WERI-Rb-1 (cell line): Measurements from ENCODE around the gene ZBED3.
"Not testable (repeated sequence)": the region's sequence is repeated elsewhere in the genome, so short reads cannot be mapped to it uniquely, and the experiment has no call there.

Experiments
- DNase-seq: peaks from one replicate; pipeline ENCODE4 v3.0.0-alpha.2; 2020
- H3K27ac ChIP-seq: fragments of 250-450 bp; sonication (Bioruptor Pico); 2 replicates; pipeline ENCODE4 v1.5.1; 2020; ENCODE audit warnings: mild to moderate bottlenecking, moderate library complexity
- H3K27me3 ChIP-seq: fragments of 250-450 bp; sonication (Bioruptor Pico); 2 replicates; pipeline ENCODE4 v1.5.1; 2021; ENCODE audit warnings: mild to moderate bottlenecking, low read depth, moderate library complexity; ENCODE audit not compliant: insufficient read depth, severe bottlenecking
- H3K36me3 ChIP-seq: fragments of 250-450 bp; sonication (Bioruptor Pico); 2 replicates; pipeline ENCODE4 v1.5.1; 2020; ENCODE audit warnings: mild to moderate bottlenecking, moderate library complexity
- H3K4me3 ChIP-seq: 2 replicates; pipeline ENCODE4 v1.5.1; 2011; ENCODE audit warnings: low read depth, mild to moderate bottlenecking, control low read depth, low read length
- H3K9me3 ChIP-seq: fragments of 250-450 bp; sonication (Bioruptor Pico); 2 replicates; pipeline ENCODE4 v1.5.1; 2021; ENCODE audit warnings: mild to moderate bottlenecking, moderate library complexity; ENCODE audit not compliant: severe bottlenecking
- CTCF ChIP-seq: IDR thresholded peaks from 2 replicates; pipeline ENCODE4 v1.5.1; 2011; ENCODE audit warnings: low read depth, mild to moderate bottlenecking, control low read depth, inconsistent platforms, low read length

ZBED3 gene

DNA sequence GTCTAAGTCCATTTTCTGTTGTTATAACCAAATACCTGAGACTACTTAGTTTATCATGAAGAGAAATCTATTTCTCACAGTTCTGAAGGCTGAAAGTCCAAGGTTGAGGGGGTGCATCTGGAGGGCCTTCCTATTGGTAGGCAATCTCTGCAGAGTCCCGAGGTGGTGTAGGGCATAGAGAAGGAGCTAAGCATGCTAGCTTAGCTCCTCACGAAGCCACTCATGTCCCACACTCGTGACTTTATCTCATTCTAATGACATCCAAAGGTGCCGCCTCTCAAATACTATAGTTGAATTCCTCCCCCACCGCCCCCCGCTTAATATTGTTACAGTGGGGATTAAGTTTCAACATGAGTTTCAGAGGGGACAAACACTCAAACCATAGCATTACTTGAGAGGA, 36.0 kb upstream of the ZBED3 start:
- H3K9me3 ChIP-seq, result no peaks in the 10 kb centered on the region
- H3K27me3 ChIP-seq, result no peaks in the 10 kb centered on the region
- no peaks in the 10 kb centered on the region for H3K36me3 ChIP-seq
- no peak overlapping the region for H3K27ac ChIP-seq
- H3K4me3 ChIP-seq, result no peak overlapping the region
- no peak for TF ChIP-seq CTCF
- no peak for DNase-seq

DNA sequence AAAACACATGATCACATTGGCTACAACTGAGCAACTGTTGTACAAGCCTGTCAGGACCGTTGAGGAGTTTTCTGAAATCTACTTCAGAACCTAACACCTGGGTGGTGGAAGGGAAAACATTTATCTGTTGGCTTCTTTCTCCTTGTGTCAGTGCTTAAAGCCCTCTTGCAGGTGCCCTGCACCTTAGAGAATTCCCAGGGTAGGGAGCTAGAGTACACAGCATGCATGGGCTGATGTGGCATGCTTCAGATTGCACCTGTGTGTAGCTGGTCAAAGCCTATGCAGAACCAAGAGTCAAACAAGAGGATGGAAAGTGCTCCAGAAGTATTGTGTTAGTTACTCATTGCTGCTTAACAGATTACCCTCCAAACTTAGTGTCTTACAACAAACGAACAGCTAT, 33.6 kb upstream of the ZBED3 start:
- Histone ChIP-seq H3K27ac (no peak overlapping the region), H3K27me3 (no peaks in the 10 kb centered on the region), H3K9me3 (no peaks in the 10 kb centered on the region), H3K36me3 (no peaks in the 10 kb centered on the region), H3K4me3 (no peak overlapping the region)
- DNase-seq, result no peak
- TF ChIP-seq CTCF, result no peak

- H3K9me3 ChIP-seq, result no peaks in the 10 kb centered on the region
- H3K27me3 ChIP-seq, result no peaks in the 10 kb centered on the region
- no peak for DNase-seq
- no peak for TF ChIP-seq CTCF
- H3K27ac ChIP-seq, result no peak overlapping the region
- no peaks in the 10 kb centered on the region for H3K36me3 ChIP-seq
- H3K4me3 ChIP-seq, result no peak overlapping the region
Observed at GRCh38 chr5:77120086-77120485, 33.0 kb upstream of the ZBED3 start.

GRCh38 chr5:77117161-77117560, 30.1 kb upstream of the ZBED3 start:
- Histone ChIP-seq H3K36me3 (no peaks in the 10 kb centered on the region), H3K9me3 (peaks cover 4% of the 10 kb centered on the region), H3K27ac (no peak overlapping the region), H3K27me3 (no peaks in the 10 kb centered on the region), H3K4me3 (no peak overlapping the region)
- DNase-seq, result no peak
- no peak for TF ChIP-seq CTCF

GRCh38 chr5:77107035-77107434, 19.9 kb upstream of the ZBED3 start:
- H3K9me3 ChIP-seq, H3K4me3 ChIP-seq, DNase-seq, H3K27ac ChIP-seq, H3K27me3 ChIP-seq, H3K36me3 ChIP-seq: not testable (repeated sequence)

DNA sequence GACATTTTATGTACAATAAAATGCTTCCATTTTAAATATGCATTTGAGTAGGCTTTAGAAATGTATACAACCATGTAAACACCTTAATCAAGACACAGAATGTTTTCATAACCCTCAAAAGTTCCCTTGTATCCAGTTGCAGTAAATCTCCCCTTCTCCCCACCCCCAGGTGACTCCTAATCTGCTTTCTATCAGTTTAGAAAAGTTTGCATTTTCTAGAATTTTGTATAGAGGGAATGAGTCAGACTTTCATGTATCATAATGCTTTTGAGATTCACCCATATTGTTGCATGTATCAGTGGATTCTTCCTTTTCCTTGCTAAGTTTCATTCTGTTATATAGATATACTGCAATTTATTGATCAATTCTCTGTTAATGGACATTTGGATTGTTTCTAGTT, 17.7 kb upstream of the ZBED3 start:
- TF ChIP-seq CTCF, result no peak
- H3K27me3 ChIP-seq, result no peaks in the 10 kb centered on the region
- DNase-seq, result no peak

More for the DNA sequence above, 17.7 kb upstream of the ZBED3 start:
- Histone ChIP-seq H3K27ac (no peak overlapping the region), H3K9me3 (peaks cover 4% of the 10 kb centered on the region), H3K36me3 (no peaks in the 10 kb centered on the region; the same call in 1 of the 2 replicates), H3K4me3 (no peak overlapping the region)
